Measurements from ENCODE around the gene EPHB2.
"Not testable (repeated sequence)": the region's sequence is repeated elsewhere in the genome, so short reads cannot be mapped to it uniquely, and the experiment has no call there.

The EPHB2 gene

GRCh38 chr1:22920734-22921451, 210.3 kb downstream of the EPHB2 start:
- no peak for DNase-seq

GRCh38 chr1:22921452-22922126, 210.9 kb downstream of the EPHB2 start:
- DNase-seq: no peak

GRCh38 chr1:22922640-22923039, 212.0 kb downstream of the EPHB2 start:
- no peak for DNase-seq

GRCh38 chr1:22925111-22925510, 214.5 kb downstream of the EPHB2 start:
- DNase-seq: no peak

GRCh38 chr1:22930240-22930912, 219.7 kb downstream of the EPHB2 start:
- peak; percentile 74 for DNase-seq

- no peak for DNase-seq
Measured at GRCh38 chr1:22932803-22933470, 222.3 kb downstream of the EPHB2 start.

GRCh38 chr1:22935433-22935832, 224.8 kb downstream of the EPHB2 start:
- DNase-seq: no peak

GRCh38 chr1:22936681-22937080, 226.0 kb downstream of the EPHB2 start:
- no peak for DNase-seq

- no peak for DNase-seq
Measured at GRCh38 chr1:22941257-22941656, 230.6 kb downstream of the EPHB2 start.

GRCh38 chr1:22944346-22945055, 233.9 kb downstream of the EPHB2 start:
- no peak for DNase-seq

- DNase-seq: not testable (repeated sequence)
Measured at GRCh38 chr1:22945171-22945570, 234.5 kb downstream of the EPHB2 start.

GRCh38 chr1:22949822-22950331, 239.2 kb downstream of the EPHB2 start:
- no peak for DNase-seq

- DNase-seq: no peak
Measured at GRCh38 chr1:22951796-22952195, 241.2 kb downstream of the EPHB2 start.

GRCh38 chr1:22952694-22953056, 242.0 kb downstream of the EPHB2 start:
- DNase-seq: no peak

GRCh38 chr1:22953057-22953739, 242.6 kb downstream of the EPHB2 start:
- no peak for DNase-seq

GRCh38 chr1:22953740-22954141, 243.1 kb downstream of the EPHB2 start:
- DNase-seq: no peak

GRCh38 chr1:22955146-22955545, 244.5 kb downstream of the EPHB2 start:
- no peak for DNase-seq

- DNase-seq: no peak
Measured at GRCh38 chr1:22957066-22957465, 246.4 kb downstream of the EPHB2 start.

- DNase-seq: no peak
Measured at GRCh38 chr1:22958556-22958955, 247.9 kb downstream of the EPHB2 start.

GRCh38 chr1:22959545-22960360, 249.1 kb downstream of the EPHB2 start:
- no peak for DNase-seq

GRCh38 chr1:22962558-22962957, 251.9 kb downstream of the EPHB2 start:
- DNase-seq: no peak
